GM12878 (cell line): Measurements from ENCODE around the gene FOXK2. TPM values are rescaled to one million over a fixed set of nuclear protein-coding genes. Genes with fewer than 3 reads are reported as not detected.

Experiments used
- ATAC-seq: fragments of 200-7000 bp; cut with Tn5 transposase; 3 replicates; pipeline ENCODE4 v1.9.1; 2020; ENCODE audit warnings: mild to moderate bottlenecking, moderate library complexity
- BruUV-seq: library from RNA; stranded (reverse); fragments of 400-500 nt; replicated peaks from 2 replicates; lab custom pipeline; 2021; lab: Mats Ljungman, UMichigan
- CTCF ChIA-PET: fragments of 300-600 bp; sonication (Branson Sonifier 250); formaldehyde crosslinking; extraction: SDS; loops from one replicate; lab custom pipeline; 2021; ENCODE audit warnings: inconsistent platforms; lab: Yijun Ruan, JAX
- POLR2A ChIA-PET: fragments of 350-600 bp; formaldehyde crosslinking; extraction: SDS; loops from one replicate; lab custom pipeline; 2021; ENCODE audit warnings: inconsistent platforms; lab: Charles Lee
- RAD21 ChIA-PET: fragments of 300-600 bp; sonication (Branson Sonifier 250); formaldehyde crosslinking; loops from one replicate; lab custom pipeline; 2023; ENCODE audit warnings: antibody characterized with exemption; ENCODE audit not compliant: unreplicated experiment; lab: Charles Lee
- SMC1A ChIA-PET: fragments of 300-600 bp; sonication (Branson Sonifier 250); formaldehyde crosslinking; loops from one replicate; lab custom pipeline; 2023; ENCODE audit not compliant: unreplicated experiment, uncharacterized antibody; lab: Charles Lee
- DNase-seq: peaks from one replicate; pipeline ENCODE4 v3.0.0-alpha.2; 2011; ENCODE audit warnings: low read depth, low spot score
- FAIRE-seq: peaks from 3 replicates; lab custom pipeline; 2011; peaks lifted over from hg19 to GRCh38; lab: Jason Lieb, UNC
- H2AFZ ChIP-seq: 2 replicates; pipeline ENCODE4 v1.6.0; 2011; ENCODE audit warnings: low read depth, low read length, control low read depth; ENCODE audit not compliant: control insufficient read depth
- H3K27ac ChIP-seq: 2 replicates; pipeline ENCODE4 v1.5.1; 2011; ENCODE audit warnings: control low read depth; ENCODE audit not compliant: control insufficient read depth, insufficient read depth
- H3K27me3 ChIP-seq, 2 experiments: replicated peaks in 1 of 2; 2 replicates each; pipeline versions ENCODE4 v1.6.0 to v1.6.1; 2011; ENCODE audit warnings: low read length in 1 of 2; ENCODE audit not compliant: control insufficient read depth in 2 of 2, insufficient read depth in 2 of 2
- H3K36me3 ChIP-seq, 2 experiments: 2 replicates each; pipeline ENCODE4 v1.5.1; 2011; ENCODE audit warnings: low read length in 1 of 2; ENCODE audit not compliant: control insufficient read depth in 2 of 2, insufficient read depth in 2 of 2
- H3K4me1 ChIP-seq: 2 replicates; pipeline ENCODE4 v1.6.1; 2011; ENCODE audit warnings: mild to moderate bottlenecking, low read length, moderate library complexity, mixed read lengths; ENCODE audit not compliant: control insufficient read depth, insufficient read depth
- H3K4me2 ChIP-seq: 2 replicates; pipeline ENCODE4 v1.6.0; 2011; ENCODE audit warnings: control low read depth; ENCODE audit not compliant: control insufficient read depth, insufficient read depth
- H3K4me3 ChIP-seq: fragments of 200-600 bp; sonication (generic); 2 replicates; pipeline ENCODE4 v1.5.1; 2016
- H3K79me2 ChIP-seq: 2 replicates; pipeline ENCODE4 v1.6.0; 2011; ENCODE audit warnings: low read length; ENCODE audit not compliant: control insufficient read depth, insufficient read depth
- H3K9ac ChIP-seq: 2 replicates; pipeline ENCODE4 v1.8.0; 2011; ENCODE audit warnings: low read length, control low read depth, mixed read lengths; ENCODE audit not compliant: control insufficient read depth, insufficient read depth
- H3K9me3 ChIP-seq: replicated peaks from 3 replicates; pipeline ENCODE4 v1.5.1; 2011; ENCODE audit warnings: mild to moderate bottlenecking, low read length; ENCODE audit not compliant: control insufficient read depth, insufficient read depth
- H4K20me1 ChIP-seq: 2 replicates; pipeline ENCODE4 v1.6.0; 2011; ENCODE audit not compliant: control insufficient read depth, insufficient read depth
- CBX3 ChIP-seq: fragments of 200-600 bp; sonication (generic); IDR thresholded peaks from 2 replicates; pipeline ENCODE4 v1.6.1; 2016; ENCODE audit warnings: low read depth, borderline replicate concordance
- FOXK2 ChIP-seq: fragments of 450-650 bp; IDR thresholded peaks from 2 replicates; pipeline ENCODE4 v1.6.1; 2017; ENCODE audit warnings: mild to moderate bottlenecking, moderate library complexity
- FOXM1 ChIP-seq: IDR thresholded peaks from 2 replicates; pipeline ENCODE4 v1.6.1; 2012; ENCODE audit warnings: low read depth, mild to moderate bottlenecking, inconsistent platforms, low read length, moderate library complexity
- HDAC6 ChIP-seq: fragments of 200-600 bp; sonication (generic); IDR thresholded peaks from one replicate; pipeline ENCODE4 v1.8.0; 2017; ENCODE audit warnings: antibody characterized with exemption; ENCODE audit not compliant: unreplicated experiment
- IKZF2 ChIP-seq, 2 experiments: fragments of 450-650 bp; IDR thresholded peaks; 2 replicates each; pipeline ENCODE4 v1.6.1; 2017; ENCODE audit warnings: mild to moderate bottlenecking in 2 of 2, moderate library complexity in 2 of 2
- MYB ChIP-seq: fragments of 150-350 bp; IDR thresholded peaks from 2 replicates; pipeline ENCODE4 v1.6.1; 2014; ENCODE audit warnings: mild to moderate bottlenecking, low read depth, low read length, borderline replicate concordance
- NFYA ChIP-seq: IDR thresholded peaks from 2 replicates; pipeline ENCODE4 v1.6.1; 2011; ENCODE audit warnings: low read depth, mild to moderate bottlenecking, low read length, improper control_type of control experiment, borderline replicate concordance
- NFYB ChIP-seq: IDR thresholded peaks from 2 replicates; pipeline ENCODE4 v1.6.1; 2011; ENCODE audit warnings: low read depth, mild to moderate bottlenecking, low read length, improper control_type of control experiment, moderate library complexity; ENCODE audit not compliant: insufficient read depth
- RB1 ChIP-seq: fragments of 450-650 bp; formaldehyde crosslinking; IDR thresholded peaks from 2 replicates; pipeline ENCODE4 v1.6.1; 2017; ENCODE audit warnings: mild to moderate bottlenecking, borderline replicate concordance
- RCOR1 ChIP-seq: conservative IDR thresholded peaks from 2 replicates; pipeline ENCODE4 v1.6.1; 2012; ENCODE audit warnings: low read depth, low read length, improper control_type of control experiment
- SIX5 ChIP-seq: IDR thresholded peaks from 2 replicates; pipeline ENCODE4 v1.6.1; 2011; ENCODE audit warnings: mild to moderate bottlenecking, low read depth, low read length, moderate library complexity; ENCODE audit not compliant: severe bottlenecking
- SMC3 ChIP-seq: IDR thresholded peaks from 2 replicates; pipeline ENCODE4 v1.6.1; 2011; ENCODE audit warnings: low read length, improper control_type of control experiment, borderline replicate concordance
- SP1 ChIP-seq: IDR thresholded peaks from one replicate; pipeline ENCODE4 v1.6.1; 2011; ENCODE audit warnings: low read depth, low read length
- WGBS: methylation state at CpG from one replicate; pipeline ENCODE4 v1.1.6; 2016; ENCODE audit warnings: low lambda C conversion rate; ENCODE audit not compliant: insufficient replicate concordance, insufficient coverage; ENCODE audit errors: missing lambda C conversion rate; 5-methylcytosine and 5-hydroxymethylcytosine counted together
- in situ Hi-C: fragments of 300-500 bp; cut with MboI; formaldehyde crosslinking; loops from 9 replicates; pipeline ENCODE4 v1.14.3; 2018; ENCODE audit warnings: mixed read lengths
- intact Hi-C: fragments of 100-400 bp; cut with micrococcal nuclease; formaldehyde crosslinking; loops from one replicate; pipeline ENCODE4 v1.14.2; 2022; ENCODE audit not compliant: unreplicated experiment
- polyA plus RNA-seq, 11 experiments: library from polyadenylated mRNA; depleted of rRNA in 4 of 11; unstranded in 6 of 11; stranded (reverse) in 5 of 11; fragments of >200 nt; fragmentation: Nextera tagmentation in 4 of 11; fragmentation: Illumina TruSeq in 1 of 11; extraction: Ambion mirVana in 4 of 11; extraction: Trizol in 1 of 11; gene quantifications; 1 replicate in 1 of 11; 2 replicates in 10 of 11; pipeline versions ENCODE4 v1.2.1 to v1.2.3, GENCODE V29; 2011 to 2016; ENCODE audit warnings: inconsistent platforms in 2 of 11, missing spikeins in 2 of 11, low read depth in 1 of 11
- total RNA-seq, 4 experiments: library from RNA; depleted of rRNA in 3 of 4; stranded (reverse); fragments of >200 nt in 3 of 4; fragmentation: Illumina TruSeq in 1 of 4; extraction: Trizol in 1 of 4; gene quantifications; 2 replicates each; pipeline versions ENCODE4 v1.2.1 to v1.2.3, GENCODE V29; 2013 to 2021
- TF ChIP-seq, protein P1 (sequence below), 3 experiments: IDR thresholded peaks in 2 of 3; conservative IDR thresholded peaks in 1 of 3; 2 replicates each; pipeline ENCODE4 v1.5.1; 2011; ENCODE audit warnings: low read depth in 3 of 3, low read length in 3 of 3, mild to moderate bottlenecking in 3 of 3, control low read depth in 2 of 3, moderate library complexity in 2 of 3, inconsistent platforms in 1 of 3, mixed read lengths in 1 of 3; ENCODE audit not compliant: control insufficient read depth in 2 of 3, insufficient read depth in 1 of 3; ENCODE audit errors: extremely low read depth in 1 of 3
- TF ChIP-seq, protein P2 (sequence below): IDR thresholded peaks from 2 replicates; pipeline ENCODE4 v1.6.1; 2011; ENCODE audit warnings: mild to moderate bottlenecking, low read depth, low read length, moderate library complexity; ENCODE audit not compliant: insufficient replicate concordance

Gene FOXK2
- total and polyA plus RNA-seq, 10 of the 15 experiments (the other 5 are each of a cell fraction or from before 2014, with no cell fraction given), result 2.4 to 56.8 (median 34.4) TPM

DNA sequence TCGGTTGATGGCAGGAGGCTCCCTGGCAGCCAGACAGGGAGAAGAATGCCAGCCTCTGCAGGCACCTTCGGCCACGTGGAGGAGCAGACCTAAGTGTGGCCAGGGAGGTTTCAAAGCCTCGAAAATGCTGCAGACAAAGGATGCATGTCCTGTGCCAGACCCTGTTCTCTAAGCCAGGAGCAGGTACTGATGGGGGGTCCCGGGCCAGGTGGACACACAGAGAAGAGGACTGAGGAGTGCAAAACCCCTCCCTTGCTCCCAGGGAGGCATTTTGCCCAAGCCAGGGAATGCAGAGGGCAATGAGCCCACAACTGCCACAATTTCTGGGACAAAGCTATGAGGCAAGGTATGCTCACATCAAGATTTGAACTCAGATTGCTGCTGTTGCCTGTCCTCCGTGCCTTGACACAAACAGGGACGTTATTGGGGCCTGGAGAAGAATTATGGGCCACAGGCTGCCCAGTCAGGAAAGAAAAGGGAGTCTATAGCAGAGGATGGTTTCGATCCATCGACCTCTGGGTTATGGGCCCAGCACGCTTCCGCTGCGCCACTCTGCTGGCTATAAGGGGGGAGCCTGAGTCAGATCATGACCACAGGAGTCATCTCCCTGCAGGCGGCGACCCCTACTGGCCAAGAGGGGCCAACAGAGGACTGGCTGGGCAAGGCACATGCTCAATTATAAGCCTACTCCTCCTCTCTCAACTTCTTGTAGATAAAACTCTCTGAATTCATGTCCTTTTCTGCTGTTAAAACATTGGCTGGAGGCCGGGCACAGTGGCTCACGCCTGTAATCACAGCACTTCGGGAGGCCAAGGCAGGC, 25.1 kb upstream of the FOXK2 start (continued):
- TF ChIP-seq FOXM1 (peak; percentile 43; the same call in 1 of the 2 replicates), RCOR1 (no peak), RB1 (peak; percentile 70; the same call in 1 of the 2 replicates), HDAC6 (no peak), MYB (no peak), CBX3 (no peak), FOXK2 (no peak; the same call in 1 of the 2 replicates)
- TF ChIP-seq, all 136 proteins: peak for 53

DNA sequence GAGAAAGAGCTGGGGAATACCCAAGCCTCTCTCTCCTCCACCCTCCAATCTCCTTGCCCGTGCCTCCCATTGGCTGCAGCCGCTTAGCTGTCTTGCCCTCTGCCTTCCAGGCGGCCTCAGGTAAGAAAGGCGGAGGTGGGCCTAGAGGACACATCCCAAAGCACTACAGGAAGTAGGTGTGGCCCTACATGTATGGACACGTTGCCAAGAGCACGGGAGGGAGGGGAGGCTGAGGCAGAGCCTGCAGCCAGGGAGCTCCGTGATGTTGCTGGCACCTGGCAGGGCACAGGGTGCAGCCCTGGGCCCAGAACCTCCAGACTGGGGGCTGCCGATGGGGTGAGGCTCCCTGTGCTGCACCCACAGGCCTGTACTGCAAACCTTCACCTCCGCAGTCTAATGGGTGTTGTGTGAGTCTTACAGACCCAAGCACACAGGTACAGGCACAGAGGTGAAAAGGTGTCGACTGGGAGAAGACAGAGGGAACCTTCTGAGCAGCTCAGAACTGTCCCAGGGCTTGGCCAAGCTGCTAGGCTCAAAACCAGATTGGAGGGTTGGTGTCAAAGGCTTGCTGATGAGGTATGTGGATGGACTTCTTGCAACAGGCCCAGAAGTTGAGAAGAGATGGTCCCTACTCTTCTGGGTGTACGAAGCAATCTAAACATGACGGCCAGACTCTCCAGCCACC, 23.5 kb upstream of the FOXK2 start:
- H3K27ac ChIP-seq, result no peak overlapping the region
- SMC1A ChIA-PET, result interaction anchor here (1.0 to 1.5 kb wide), 7 partner anchors 9 to 58 kb away, joined by 3 to 12 read pairs (median 4); partner anchors contain the start of gene CYBC1
- POLR2A ChIA-PET, result interaction anchor here (0.7 to 1.8 kb wide), 9 partner anchors 8 to 57 kb away, joined by 3 to 6 read pairs (median 3); partner anchors contain the start of gene FOXK2
- in situ Hi-C loops (no loop called here), intact Hi-C loops (no loop called here)
- H4K20me1 ChIP-seq, result no peaks in the 10 kb centered on the region
- no peak for FAIRE-seq
- no peaks in the 10 kb centered on the region for H3K36me3 ChIP-seq
- CTCF ChIA-PET, result interaction anchor here (0.6 to 2.6 kb wide), 10 partner anchors 9 to 58 kb away, joined by 3 to 26 read pairs (median 4); no protein-coding TSS in a partner anchor
- no peak overlapping the region for H3K4me3 ChIP-seq
- no peak overlapping the region for H2AFZ ChIP-seq
- H3K9me3 ChIP-seq, result no peaks in the 10 kb centered on the region
- peaks cover 29% of the 10 kb centered on the region for H3K4me1 ChIP-seq
- peak overlapping the region; percentile 23 for H3K4me2 ChIP-seq
- H3K27me3 ChIP-seq, result no peaks in the 10 kb centered on the region
- H3K9ac ChIP-seq, result no peak overlapping the region; the same call in 1 of the 2 replicates
- WGBS, result 79% methylated on average over 12 of the region's 12 CpGs
- no peaks in the 10 kb centered on the region for H3K79me2 ChIP-seq
- RAD21 ChIA-PET, result interaction anchor here (0.8 to 3.3 kb wide), 9 partner anchors 9 to 58 kb away, joined by 3 to 9 read pairs (median 4); partner anchors contain the start of gene FOXK2
- ATAC-seq, result no peak
- no peak for DNase-seq
- BruUV-seq, result no TSS peak
- TF ChIP-seq, protein P1, sequence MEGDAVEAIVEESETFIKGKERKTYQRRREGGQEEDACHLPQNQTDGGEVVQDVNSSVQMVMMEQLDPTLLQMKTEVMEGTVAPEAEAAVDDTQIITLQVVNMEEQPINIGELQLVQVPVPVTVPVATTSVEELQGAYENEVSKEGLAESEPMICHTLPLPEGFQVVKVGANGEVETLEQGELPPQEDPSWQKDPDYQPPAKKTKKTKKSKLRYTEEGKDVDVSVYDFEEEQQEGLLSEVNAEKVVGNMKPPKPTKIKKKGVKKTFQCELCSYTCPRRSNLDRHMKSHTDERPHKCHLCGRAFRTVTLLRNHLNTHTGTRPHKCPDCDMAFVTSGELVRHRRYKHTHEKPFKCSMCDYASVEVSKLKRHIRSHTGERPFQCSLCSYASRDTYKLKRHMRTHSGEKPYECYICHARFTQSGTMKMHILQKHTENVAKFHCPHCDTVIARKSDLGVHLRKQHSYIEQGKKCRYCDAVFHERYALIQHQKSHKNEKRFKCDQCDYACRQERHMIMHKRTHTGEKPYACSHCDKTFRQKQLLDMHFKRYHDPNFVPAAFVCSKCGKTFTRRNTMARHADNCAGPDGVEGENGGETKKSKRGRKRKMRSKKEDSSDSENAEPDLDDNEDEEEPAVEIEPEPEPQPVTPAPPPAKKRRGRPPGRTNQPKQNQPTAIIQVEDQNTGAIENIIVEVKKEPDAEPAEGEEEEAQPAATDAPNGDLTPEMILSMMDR (IDR thresholded peaks at IDR 0.05 in 2 of 3, conservative IDR thresholded peaks at IDR 0.05 in 1 of 3; ENCODE audit: control insufficient read depth in 2 of 3, extremely low read depth in 1 of 3, insufficient read depth in 1 of 3, low read depth in 3 of 3, low read length in 3 of 3), result no peak
- TF ChIP-seq IKZF2 (IDR thresholded peaks at IDR 0.05) (no peak), SIX5 (no peak), NFYA (no peak), SP1 (no peak), NFYB (0 out of 2 replicates have a peak, but pooled peaks have one; percentile 38), SMC3 (no peak)
- TF ChIP-seq, protein P2, sequence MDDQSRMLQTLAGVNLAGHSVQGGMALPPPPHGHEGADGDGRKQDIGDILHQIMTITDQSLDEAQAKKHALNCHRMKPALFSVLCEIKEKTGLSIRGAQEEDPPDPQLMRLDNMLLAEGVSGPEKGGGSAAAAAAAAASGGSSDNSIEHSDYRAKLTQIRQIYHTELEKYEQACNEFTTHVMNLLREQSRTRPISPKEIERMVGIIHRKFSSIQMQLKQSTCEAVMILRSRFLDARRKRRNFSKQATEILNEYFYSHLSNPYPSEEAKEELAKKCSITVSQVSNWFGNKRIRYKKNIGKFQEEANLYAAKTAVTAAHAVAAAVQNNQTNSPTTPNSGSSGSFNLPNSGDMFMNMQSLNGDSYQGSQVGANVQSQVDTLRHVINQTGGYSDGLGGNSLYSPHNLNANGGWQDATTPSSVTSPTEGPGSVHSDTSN, result no peak
